NB4 (cell line): ENCODE measurements around the gene KDM5B.

Source experiments
- MAX ChIP-seq: IDR thresholded peaks from 2 replicates; pipeline ENCODE4 v1.6.1; 2011; ENCODE audit warnings: low read depth, low read length
- MYC ChIP-seq: IDR thresholded peaks from 2 replicates; pipeline ENCODE4 v1.6.1; 2011; ENCODE audit warnings: low read depth, low read length
- POLR2A ChIP-seq: IDR thresholded peaks from 2 replicates; pipeline ENCODE4 v1.6.1; 2011; ENCODE audit warnings: mild to moderate bottlenecking; ENCODE audit not compliant: insufficient read length; ENCODE audit errors: extremely low read depth
- TF ChIP-seq, protein P1 (sequence below): IDR thresholded peaks from one replicate; pipeline ENCODE4 v1.5.1; 2012; ENCODE audit warnings: low read depth, low read length

DNA sequence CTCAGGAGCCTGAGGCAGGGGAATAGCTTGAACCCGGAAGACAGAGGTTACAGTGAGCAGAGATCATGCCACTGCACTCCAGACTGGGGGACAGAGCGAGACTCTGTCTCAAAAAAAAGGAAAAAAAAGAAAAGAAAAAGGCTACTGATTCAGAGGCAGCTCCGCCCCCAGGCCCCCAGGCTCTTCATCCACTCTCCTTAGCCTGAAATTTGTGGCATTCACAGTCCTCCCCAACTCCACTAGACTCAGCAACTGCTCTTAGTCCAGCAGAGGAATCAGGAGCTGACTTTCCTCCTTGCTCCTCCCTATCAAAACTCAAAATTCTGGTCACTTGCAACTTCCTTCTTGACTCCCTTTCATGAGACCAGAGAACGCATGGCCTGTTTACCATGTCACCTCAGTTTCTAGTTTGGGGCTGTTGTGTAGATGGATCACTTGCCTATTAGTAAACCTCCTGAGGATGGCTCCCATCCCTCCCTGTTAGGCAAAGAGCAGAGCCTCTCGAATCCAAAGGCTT is 29.6 kb upstream of the KDM5B start:
- TF ChIP-seq, protein P1, sequence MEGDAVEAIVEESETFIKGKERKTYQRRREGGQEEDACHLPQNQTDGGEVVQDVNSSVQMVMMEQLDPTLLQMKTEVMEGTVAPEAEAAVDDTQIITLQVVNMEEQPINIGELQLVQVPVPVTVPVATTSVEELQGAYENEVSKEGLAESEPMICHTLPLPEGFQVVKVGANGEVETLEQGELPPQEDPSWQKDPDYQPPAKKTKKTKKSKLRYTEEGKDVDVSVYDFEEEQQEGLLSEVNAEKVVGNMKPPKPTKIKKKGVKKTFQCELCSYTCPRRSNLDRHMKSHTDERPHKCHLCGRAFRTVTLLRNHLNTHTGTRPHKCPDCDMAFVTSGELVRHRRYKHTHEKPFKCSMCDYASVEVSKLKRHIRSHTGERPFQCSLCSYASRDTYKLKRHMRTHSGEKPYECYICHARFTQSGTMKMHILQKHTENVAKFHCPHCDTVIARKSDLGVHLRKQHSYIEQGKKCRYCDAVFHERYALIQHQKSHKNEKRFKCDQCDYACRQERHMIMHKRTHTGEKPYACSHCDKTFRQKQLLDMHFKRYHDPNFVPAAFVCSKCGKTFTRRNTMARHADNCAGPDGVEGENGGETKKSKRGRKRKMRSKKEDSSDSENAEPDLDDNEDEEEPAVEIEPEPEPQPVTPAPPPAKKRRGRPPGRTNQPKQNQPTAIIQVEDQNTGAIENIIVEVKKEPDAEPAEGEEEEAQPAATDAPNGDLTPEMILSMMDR, result no peak
- TF ChIP-seq POLR2A, result no peak
- no peak for TF ChIP-seq MAX
- TF ChIP-seq MYC, result no peak
